HG02763 (cell line): ENCODE results near the gene CTCFL.

Source experiments
- ATAC-seq: cut with Tn5 transposase; IDR thresholded peaks from one replicate; pipeline ENCODE4 v1.9.1; 2021; ENCODE audit warnings: mild to moderate bottlenecking, moderate library complexity; ENCODE audit not compliant: unreplicated experiment

CTCFL gene

DNA sequence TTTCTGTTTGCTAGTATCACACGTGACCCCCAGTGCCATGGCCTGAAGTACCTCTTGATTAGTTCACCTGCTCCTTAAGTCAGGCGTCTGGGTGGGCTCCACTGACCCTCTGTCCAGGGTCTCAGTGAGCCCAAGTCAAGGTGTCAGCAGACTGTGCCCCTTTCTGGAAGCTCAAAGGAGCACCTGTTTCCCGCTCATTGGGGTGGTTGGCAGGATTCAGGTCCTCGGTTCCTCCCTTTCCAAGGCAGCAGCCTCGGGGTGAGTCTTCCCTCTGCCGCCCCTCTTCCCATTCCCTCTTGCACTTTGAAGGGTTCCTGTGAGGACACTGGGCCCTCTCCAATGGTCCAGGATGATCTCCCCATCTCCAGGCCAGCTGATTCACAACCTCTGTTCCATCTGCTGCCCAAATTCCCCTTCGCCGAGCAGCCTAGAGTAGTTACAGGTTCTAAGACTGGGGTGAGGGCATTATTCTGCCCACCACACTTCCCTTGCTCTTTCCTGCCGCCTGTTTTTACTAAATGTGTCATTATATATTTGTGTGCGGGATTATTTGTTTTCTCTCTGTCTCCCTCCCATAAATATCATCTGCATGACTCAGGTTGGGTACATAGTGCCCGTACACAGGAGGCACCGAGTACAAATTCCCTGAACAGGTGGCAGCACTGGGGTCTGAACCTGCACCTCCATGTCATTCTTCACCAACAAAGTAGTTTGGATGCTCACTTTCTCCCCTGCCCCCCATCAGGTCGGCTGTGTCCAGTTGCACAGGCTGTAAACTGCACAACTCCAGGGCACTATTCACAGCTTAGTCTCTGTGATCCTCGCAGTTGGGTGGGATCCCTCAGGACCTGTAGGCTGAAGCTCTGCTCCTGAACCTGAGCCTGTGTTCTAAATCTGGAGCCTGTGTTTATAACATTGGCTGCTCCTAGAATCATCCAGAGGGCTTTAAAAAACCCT, 75.3 kb downstream of the CTCFL start:
- ATAC-seq: no peak

DNA sequence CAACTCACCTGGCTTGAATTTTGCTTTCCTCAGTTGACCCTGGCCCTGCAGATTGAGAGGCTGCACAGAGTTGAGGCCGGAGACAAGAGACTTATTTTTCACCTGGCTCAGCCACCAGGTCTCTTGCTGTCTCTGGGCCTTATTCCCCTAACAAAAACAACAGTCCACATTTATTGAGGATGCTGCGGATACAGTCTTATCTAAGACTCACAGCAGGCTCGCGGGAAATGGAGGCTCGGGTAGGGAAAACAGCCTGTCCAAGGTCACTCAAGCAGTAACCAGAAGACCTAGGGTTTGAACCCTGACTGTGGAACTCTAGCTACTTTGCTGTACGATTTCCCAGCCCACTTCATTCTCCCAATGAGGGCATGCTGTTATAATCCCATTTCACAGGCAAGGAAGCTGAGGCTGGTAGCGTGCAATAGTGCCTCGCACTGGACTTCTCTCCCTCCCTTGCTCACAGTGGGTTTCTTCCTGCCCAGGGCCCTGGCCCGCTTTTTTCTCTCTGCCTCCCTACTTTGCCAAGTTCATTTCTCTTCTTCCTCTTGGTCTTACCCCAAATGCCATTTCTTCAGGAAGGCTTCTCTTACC, 76.1 kb downstream of the CTCFL start:
- ATAC-seq: no peak
